Vagina (tissue), 2 donors: Measurements from ENCODE around the gene COQ8A. TPM values are rescaled to one million over a fixed set of nuclear protein-coding genes. Genes with fewer than 3 reads are reported as not detected.

Experiments
- DNase-seq, 2 donors: peaks; one replicate each; pipeline ENCODE4 v3.0.0-alpha.2; 2017; ENCODE audit errors: extremely low spot score in 2 of 2
- H3K27ac ChIP-seq: fragments of 200-600 bp; sonication (generic); one replicate; pipeline ENCODE4 v1.5.1; 2019
- H3K27me3 ChIP-seq: fragments of 200-600 bp; sonication (generic); one replicate; pipeline ENCODE4 v1.5.1; 2019
- H3K36me3 ChIP-seq, 2 donors: fragments of 200-600 bp; sonication (generic); one replicate each; pipeline ENCODE4 v1.5.1; 2017 to 2019
- H3K4me1 ChIP-seq: fragments of 200-600 bp; sonication (generic); one replicate; pipeline ENCODE4 v1.5.1; 2019
- H3K4me3 ChIP-seq, 2 donors: fragments of 200-600 bp; sonication (generic); 1 replicate in 1 of 2; 2 replicates in 1 of 2; pipeline ENCODE4 v1.5.1; 2016 to 2019
- H3K9me3 ChIP-seq: fragments of 200-600 bp; sonication (generic); one replicate; pipeline ENCODE4 v1.5.1; 2019
- POLR2A ChIP-seq, 2 donors: fragments of 450-650 bp; IDR thresholded peaks; one replicate each; pipeline ENCODE4 v1.6.1; 2017; ENCODE audit warnings: antibody characterized with exemption in 2 of 2, mild to moderate bottlenecking in 2 of 2, moderate library complexity in 2 of 2
- POLR2AphosphoS5 ChIP-seq, 2 donors: sonication (generic); formaldehyde crosslinking; IDR thresholded peaks; one replicate each; pipeline ENCODE4 v1.9.0; 2017; ENCODE audit warnings: antibody characterized with exemption in 2 of 2, mild to moderate bottlenecking in 2 of 2, low read depth in 1 of 2; ENCODE audit not compliant: insufficient read depth in 1 of 2
- intact Hi-C: fragments of 100-400 bp; cut with DNase I; formaldehyde crosslinking; loops from one replicate; pipeline ENCODE4 v1.15.1; 2023
- total RNA-seq: library from RNA; depleted of rRNA; stranded (reverse); fragments of >200 nt; gene quantifications from one replicate; pipeline ENCODE4 v1.2.3, GENCODE V29; 2016
- TF ChIP-seq, protein P1 (sequence below), 3 experiments: fragments of 450-650 bp in 2 of 3; fragments of 200-600 bp in 1 of 3; sonication (generic) in 1 of 3; IDR thresholded peaks; one replicate each; pipeline ENCODE4 v1.5.1; 2017 to 2019; ENCODE audit warnings: antibody characterized with exemption in 3 of 3, mild to moderate bottlenecking in 2 of 3, moderate library complexity in 2 of 3

The COQ8A gene
- total RNA-seq, 1 donor from 2014 or later: 44.9 TPM

GRCh38 chr1:226949401-226949800 lies 9.3 kb downstream of the COQ8A start:
- Histone ChIP-seq H3K27ac (no peak overlapping the region), H3K4me3 (no peak overlapping the region), H3K4me1 (peaks cover 32% of the 10 kb centered on the region), H3K9me3 (no peaks in the 10 kb centered on the region), H3K27me3 (no peaks in the 10 kb centered on the region), H3K36me3 (no peaks in the 10 kb centered on the region)
- TF ChIP-seq, protein P1, sequence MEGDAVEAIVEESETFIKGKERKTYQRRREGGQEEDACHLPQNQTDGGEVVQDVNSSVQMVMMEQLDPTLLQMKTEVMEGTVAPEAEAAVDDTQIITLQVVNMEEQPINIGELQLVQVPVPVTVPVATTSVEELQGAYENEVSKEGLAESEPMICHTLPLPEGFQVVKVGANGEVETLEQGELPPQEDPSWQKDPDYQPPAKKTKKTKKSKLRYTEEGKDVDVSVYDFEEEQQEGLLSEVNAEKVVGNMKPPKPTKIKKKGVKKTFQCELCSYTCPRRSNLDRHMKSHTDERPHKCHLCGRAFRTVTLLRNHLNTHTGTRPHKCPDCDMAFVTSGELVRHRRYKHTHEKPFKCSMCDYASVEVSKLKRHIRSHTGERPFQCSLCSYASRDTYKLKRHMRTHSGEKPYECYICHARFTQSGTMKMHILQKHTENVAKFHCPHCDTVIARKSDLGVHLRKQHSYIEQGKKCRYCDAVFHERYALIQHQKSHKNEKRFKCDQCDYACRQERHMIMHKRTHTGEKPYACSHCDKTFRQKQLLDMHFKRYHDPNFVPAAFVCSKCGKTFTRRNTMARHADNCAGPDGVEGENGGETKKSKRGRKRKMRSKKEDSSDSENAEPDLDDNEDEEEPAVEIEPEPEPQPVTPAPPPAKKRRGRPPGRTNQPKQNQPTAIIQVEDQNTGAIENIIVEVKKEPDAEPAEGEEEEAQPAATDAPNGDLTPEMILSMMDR (IDR thresholded peaks at IDR 0.05): no peak
- TF ChIP-seq POLR2A (IDR thresholded peaks at IDR 0.05): no peak
- TF ChIP-seq POLR2AphosphoS5 (IDR thresholded peaks at IDR 0.05; ENCODE audit: insufficient read depth in 1 of 2, low read depth in 1 of 2): no peak
- intact Hi-C loops: no loop called here
- DNase-seq: no peak

DNA sequence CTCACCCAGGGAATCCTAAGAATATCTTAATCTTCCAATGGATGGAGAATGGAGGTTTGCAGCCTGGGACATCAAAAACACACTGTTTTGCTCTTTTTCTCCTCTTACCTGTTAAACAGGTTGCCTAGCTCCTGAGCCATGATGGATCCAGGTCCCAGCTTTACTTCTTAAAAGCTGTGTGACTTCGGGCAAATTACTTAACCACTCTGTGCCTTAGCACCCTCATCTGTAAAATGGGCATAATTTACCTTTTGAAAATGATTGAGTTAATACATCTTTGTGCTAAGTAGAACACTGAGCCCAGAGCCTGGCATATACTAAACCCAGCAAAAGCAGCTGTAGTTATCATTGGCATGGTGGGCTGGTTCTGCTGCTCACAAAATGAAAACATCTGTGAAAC lies 10.2 kb downstream of the COQ8A start:
- no peaks in the 10 kb centered on the region for H3K9me3 ChIP-seq
- no peaks in the 10 kb centered on the region for H3K27me3 ChIP-seq
- no peak for DNase-seq
- intact Hi-C loops: no loop called here
- H3K4me3 ChIP-seq: no peak overlapping the region
- H3K4me1 ChIP-seq: peaks cover 25% of the 10 kb centered on the region
- H3K27ac ChIP-seq: no peak overlapping the region
- H3K36me3 ChIP-seq: no peaks in the 10 kb centered on the region
- TF ChIP-seq POLR2A (IDR thresholded peaks at IDR 0.05) (no peak), POLR2AphosphoS5 (IDR thresholded peaks at IDR 0.05; ENCODE audit: insufficient read depth in 1 of 2, low read depth in 1 of 2) (no peak)
- TF ChIP-seq, protein P1 (IDR thresholded peaks at IDR 0.05): no peak

- intact Hi-C loops: no loop called here
- Histone ChIP-seq H3K9me3 (no peaks in the 10 kb centered on the region), H3K4me3 (no peak overlapping the region), H3K36me3 (no peaks in the 10 kb centered on the region), H3K4me1 (peaks cover 20% of the 10 kb centered on the region), H3K27ac (no peak overlapping the region), H3K27me3 (no peaks in the 10 kb centered on the region)
- no peak for TF ChIP-seq POLR2A (IDR thresholded peaks at IDR 0.05)
- DNase-seq: peak in 1 of 2 donors; percentile 69
Observed at GRCh38 chr1:226950871-226951270, 10.8 kb downstream of the COQ8A start.

GRCh38 chr1:226951286-226952117 lies 11.4 kb downstream of the COQ8A start:
- Histone ChIP-seq H3K4me1 (peaks cover 13% of the 10 kb centered on the region), H3K9me3 (no peaks in the 10 kb centered on the region), H3K36me3 (no peaks in the 10 kb centered on the region), H3K27me3 (no peaks in the 10 kb centered on the region), H3K4me3 (no peak overlapping the region), H3K27ac (no peak overlapping the region)
- intact Hi-C loops: no loop called here
- peak in 1 of 2 donors; percentile 65 for DNase-seq
- no peak for TF ChIP-seq POLR2AphosphoS5 (IDR thresholded peaks at IDR 0.05; ENCODE audit: insufficient read depth in 1 of 2, low read depth in 1 of 2)
- TF ChIP-seq, protein P1 (IDR thresholded peaks at IDR 0.05): no peak
- no peak for TF ChIP-seq POLR2A (IDR thresholded peaks at IDR 0.05)

DNA sequence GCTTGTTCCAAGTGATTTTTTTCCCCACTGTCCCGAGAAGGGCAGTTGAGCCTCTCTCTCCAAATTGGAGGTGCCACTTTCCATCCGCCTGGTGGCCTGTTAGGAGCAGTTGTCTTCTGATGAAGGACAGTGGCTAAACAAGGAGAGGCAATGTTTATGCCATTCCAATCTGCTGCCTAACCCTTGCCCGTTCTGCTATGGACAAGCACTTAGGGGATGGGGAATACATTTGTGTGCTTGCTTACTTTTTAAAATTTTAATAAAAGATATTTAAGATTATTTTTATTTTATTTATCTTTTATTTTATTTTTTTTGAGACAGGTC lies 12.0 kb downstream of the COQ8A start:
- TF ChIP-seq POLR2AphosphoS5 (IDR thresholded peaks at IDR 0.05; ENCODE audit: insufficient read depth in 1 of 2, low read depth in 1 of 2) (no peak), POLR2A (IDR thresholded peaks at IDR 0.05) (no peak)
- TF ChIP-seq, protein P1 (IDR thresholded peaks at IDR 0.05): no peak
- no peak for DNase-seq
- no peak overlapping the region for H3K4me3 ChIP-seq

More for the DNA sequence above, 12.0 kb downstream of the COQ8A start:
- Histone ChIP-seq H3K27me3 (no peaks in the 10 kb centered on the region), H3K36me3 (no peaks in the 10 kb centered on the region), H3K27ac (no peak overlapping the region), H3K4me1 (peaks cover 8% of the 10 kb centered on the region), H3K9me3 (no peaks in the 10 kb centered on the region)
- intact Hi-C loops: no loop called here
